ENCODE measurements around the gene C7.
A peak's percentile ranks its signal among the peaks of the same experiment; 100 is the strongest.

C7 gene

DNA sequence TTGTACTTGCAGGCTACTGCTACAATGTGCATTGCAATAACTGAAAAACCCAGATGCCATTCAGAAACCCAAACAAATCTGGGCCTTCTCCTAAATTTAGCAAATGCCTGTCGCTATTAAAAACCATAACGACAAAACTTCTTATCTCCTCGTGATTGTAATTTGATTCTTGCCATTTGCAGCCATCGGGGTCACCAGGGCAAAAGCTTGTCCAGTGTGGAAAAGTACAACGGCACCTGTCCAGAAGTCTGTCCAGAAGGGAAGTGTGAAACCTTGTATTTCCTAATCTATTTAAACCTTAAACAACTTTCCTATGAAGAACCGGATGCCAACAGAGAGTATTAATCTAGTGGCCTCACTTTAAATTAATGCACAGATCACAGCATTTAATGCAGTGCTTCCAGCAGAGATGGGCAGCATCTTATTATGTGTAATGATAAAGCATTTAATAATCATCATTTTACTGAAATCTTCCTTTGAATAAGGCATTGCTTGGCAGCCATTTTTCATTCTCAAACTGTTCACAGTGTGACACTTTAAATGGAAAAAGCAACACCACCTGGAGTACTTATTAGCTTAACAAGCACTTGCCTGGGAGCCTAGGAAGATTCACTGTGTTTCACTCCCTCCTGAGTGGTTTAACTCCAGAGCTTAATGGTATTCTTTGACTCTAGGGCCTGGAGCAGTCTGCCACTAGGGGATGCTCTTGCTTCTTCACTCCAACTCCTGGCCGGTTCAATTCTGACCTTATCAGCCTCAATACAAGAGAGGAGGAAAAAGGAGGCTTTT, 4.9 kb upstream of the C7 start:
- TF ChIP-seq, protein P1, sequence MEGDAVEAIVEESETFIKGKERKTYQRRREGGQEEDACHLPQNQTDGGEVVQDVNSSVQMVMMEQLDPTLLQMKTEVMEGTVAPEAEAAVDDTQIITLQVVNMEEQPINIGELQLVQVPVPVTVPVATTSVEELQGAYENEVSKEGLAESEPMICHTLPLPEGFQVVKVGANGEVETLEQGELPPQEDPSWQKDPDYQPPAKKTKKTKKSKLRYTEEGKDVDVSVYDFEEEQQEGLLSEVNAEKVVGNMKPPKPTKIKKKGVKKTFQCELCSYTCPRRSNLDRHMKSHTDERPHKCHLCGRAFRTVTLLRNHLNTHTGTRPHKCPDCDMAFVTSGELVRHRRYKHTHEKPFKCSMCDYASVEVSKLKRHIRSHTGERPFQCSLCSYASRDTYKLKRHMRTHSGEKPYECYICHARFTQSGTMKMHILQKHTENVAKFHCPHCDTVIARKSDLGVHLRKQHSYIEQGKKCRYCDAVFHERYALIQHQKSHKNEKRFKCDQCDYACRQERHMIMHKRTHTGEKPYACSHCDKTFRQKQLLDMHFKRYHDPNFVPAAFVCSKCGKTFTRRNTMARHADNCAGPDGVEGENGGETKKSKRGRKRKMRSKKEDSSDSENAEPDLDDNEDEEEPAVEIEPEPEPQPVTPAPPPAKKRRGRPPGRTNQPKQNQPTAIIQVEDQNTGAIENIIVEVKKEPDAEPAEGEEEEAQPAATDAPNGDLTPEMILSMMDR (IDR thresholded peaks at IDR 0.05; ENCODE audit: low read depth, low read length) = peak; percentile 100
- TF ChIP-seq POLR2A (IDR thresholded peaks at IDR 0.05; ENCODE audit: extremely low read depth, insufficient read length) = no peak
- no peak for TF ChIP-seq MYC (IDR thresholded peaks at IDR 0.05; ENCODE audit: low read depth, low read length)
- TF ChIP-seq, protein P2, sequence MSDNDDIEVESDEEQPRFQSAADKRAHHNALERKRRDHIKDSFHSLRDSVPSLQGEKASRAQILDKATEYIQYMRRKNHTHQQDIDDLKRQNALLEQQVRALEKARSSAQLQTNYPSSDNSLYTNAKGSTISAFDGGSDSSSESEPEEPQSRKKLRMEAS (IDR thresholded peaks at IDR 0.05; ENCODE audit: low read depth, low read length) = no peak
- no peak overlapping the region for H3K4me3 ChIP-seq (ENCODE audit: low read depth, low read length)
- peak; percentile 77 for DNase-seq (ENCODE audit: low read depth)

DNA sequence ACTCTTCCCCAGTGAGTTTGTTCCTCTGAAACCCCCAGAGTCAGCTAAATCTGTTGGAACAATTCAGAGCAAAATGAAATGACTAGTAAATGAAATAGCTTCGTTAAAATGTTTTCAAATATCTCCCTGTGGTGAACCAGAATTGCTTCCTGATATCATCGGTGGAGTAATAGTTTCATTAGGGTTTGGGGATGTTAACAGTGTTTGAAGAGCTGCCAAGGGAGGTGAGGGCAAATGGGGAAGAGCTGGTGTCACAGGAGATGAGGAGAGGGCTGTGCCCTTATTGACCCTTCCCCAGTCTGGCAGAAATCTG, 4.3 kb upstream of the C7 start:
- no peak overlapping the region for H3K4me3 ChIP-seq (ENCODE audit: low read depth, low read length)
- TF ChIP-seq, protein P1 (IDR thresholded peaks at IDR 0.05; ENCODE audit: low read depth, low read length) = no peak
- TF ChIP-seq MYC (IDR thresholded peaks at IDR 0.05; ENCODE audit: low read depth, low read length) (no peak), POLR2A (IDR thresholded peaks at IDR 0.05; ENCODE audit: extremely low read depth, insufficient read length) (no peak)
- no peak for DNase-seq (ENCODE audit: low read depth)

DNA sequence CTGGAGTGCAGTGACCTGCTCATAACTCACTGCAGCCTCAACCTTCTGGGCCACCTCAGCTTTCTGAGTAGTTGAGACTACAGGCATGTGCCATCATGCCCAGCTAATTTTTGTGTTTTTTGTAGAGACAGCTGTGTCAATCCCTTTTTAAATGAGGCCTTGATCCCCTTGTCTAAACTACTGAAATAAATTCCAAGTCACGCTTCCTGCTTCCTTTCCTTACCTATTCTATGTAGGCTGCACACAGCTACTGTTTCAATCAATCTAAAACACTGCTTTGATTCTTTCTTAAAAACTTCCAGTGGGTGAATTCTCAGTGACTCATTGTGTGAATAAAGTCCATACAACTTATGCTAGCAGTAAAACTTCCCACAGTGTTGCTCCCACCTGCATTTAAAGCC, 2.9 kb upstream of the C7 start:
- DNase-seq (ENCODE audit: low read depth) = no peak
- TF ChIP-seq, protein P1 (IDR thresholded peaks at IDR 0.05; ENCODE audit: low read depth, low read length) = no peak
- TF ChIP-seq MYC (IDR thresholded peaks at IDR 0.05; ENCODE audit: low read depth, low read length) (no peak), POLR2A (IDR thresholded peaks at IDR 0.05; ENCODE audit: extremely low read depth, insufficient read length) (no peak)
- TF ChIP-seq, protein P2 (IDR thresholded peaks at IDR 0.05; ENCODE audit: low read depth, low read length) = no peak

GRCh38 chr5:40909723-40910122, 426 bp downstream of the C7 start:
- DNase-seq (ENCODE audit: low read depth) = no peak
- TF ChIP-seq, protein P1 (IDR thresholded peaks at IDR 0.05; ENCODE audit: low read depth, low read length) = no peak
- no peak for TF ChIP-seq POLR2A (IDR thresholded peaks at IDR 0.05; ENCODE audit: extremely low read depth, insufficient read length)
- no peak for TF ChIP-seq MYC (IDR thresholded peaks at IDR 0.05; ENCODE audit: low read depth, low read length)
- TF ChIP-seq, protein P2 (IDR thresholded peaks at IDR 0.05; ENCODE audit: low read depth, low read length) = no peak
- H3K4me3 ChIP-seq (ENCODE audit: low read depth, low read length) = no peak overlapping the region

More for the DNA sequence above, 2.9 kb upstream of the C7 start:
- H3K4me3 ChIP-seq (ENCODE audit: low read depth, low read length) = no peak overlapping the region

- no peak for DNase-seq (ENCODE audit: low read depth)
- H3K4me3 ChIP-seq (ENCODE audit: low read depth, low read length) = no peak overlapping the region
- TF ChIP-seq, protein P2 (IDR thresholded peaks at IDR 0.05; ENCODE audit: low read depth, low read length) = no peak
- TF ChIP-seq MYC (IDR thresholded peaks at IDR 0.05; ENCODE audit: low read depth, low read length) (no peak), POLR2A (IDR thresholded peaks at IDR 0.05; ENCODE audit: extremely low read depth, insufficient read length) (no peak)
- TF ChIP-seq, protein P1 (IDR thresholded peaks at IDR 0.05; ENCODE audit: low read depth, low read length) = no peak
These were observed 2.0 kb downstream of the C7 start for GRCh38 chr5:40911266-40911665.

Data from NB4 (cell line).